Muscle of leg (tissue), 11 donors: ENCODE results near the gene TMEM175. TPM values are rescaled to one million over a fixed set of nuclear protein-coding genes. Genes with fewer than 3 reads are reported as not detected.
"Not testable (repeated sequence)": the region's sequence is repeated elsewhere in the genome, so short reads cannot be mapped to it uniquely, and the experiment has no call there.

ENCODE experiments used
- DNase-seq: peaks from one replicate; pipeline ENCODE4 v3.0.0; 2013
- H3K27ac ChIP-seq: one replicate; pipeline ENCODE4 v1.5.1; 2013; ENCODE audit warnings: mild to moderate bottlenecking, low read length, control low read depth
- H3K27me3 ChIP-seq: one replicate; pipeline ENCODE4 v1.6.1; 2013; ENCODE audit warnings: low read length; ENCODE audit not compliant: control insufficient read depth, insufficient read depth
- H3K36me3 ChIP-seq: one replicate; pipeline ENCODE4 v1.6.1; 2013; ENCODE audit warnings: low read length; ENCODE audit not compliant: control insufficient read depth, insufficient read depth
- H3K4me1 ChIP-seq: one replicate; pipeline ENCODE4 v1.6.1; 2013; ENCODE audit warnings: low read length; ENCODE audit not compliant: control insufficient read depth, insufficient read depth
- H3K4me3 ChIP-seq: one replicate; pipeline ENCODE4 v1.5.1; 2013; ENCODE audit warnings: low read length, control low read depth
- H3K9me3 ChIP-seq: replicated peaks from 2 replicates; pipeline ENCODE4 v1.6.1; 2013; ENCODE audit warnings: low read depth, low read length; ENCODE audit not compliant: control insufficient read depth
- WGBS: methylation state at CpG from one replicate; pipeline ENCODE4 v1.1.5; 2013; ENCODE audit warnings: missing lambda C conversion rate; ENCODE audit not compliant: insufficient coverage; 5-methylcytosine and 5-hydroxymethylcytosine counted together
- polyA plus RNA-seq, 8 donors: library from polyadenylated mRNA; unstranded; fragments of 120-200 nt; gene quantifications; one replicate each; pipeline versions ENCODE4 v1.2.1 to v1.2.3, GENCODE V29; 2013; ENCODE audit warnings: inconsistent platforms in 1 of 8, low replicate concordance in 1 of 8; ENCODE audit not compliant: insufficient read length in 8 of 8, insufficient read depth in 1 of 8
- total RNA-seq: library from RNA; stranded (reverse); fragments of 120-200 nt; gene quantifications from one replicate; pipeline ENCODE4 v1.2.4, GENCODE V29; 2013

Gene TMEM175
- total and polyA plus RNA-seq, 9 donors = 9.8 to 22.2 (median 18.8) TPM

- H3K27me3 ChIP-seq = peaks cover 19% of the 10 kb centered on the region
- no peak overlapping the region for H3K4me3 ChIP-seq
- no peak for DNase-seq
- peaks cover 10% of the 10 kb centered on the region for H3K36me3 ChIP-seq
- no peak overlapping the region for H3K27ac ChIP-seq
- peaks cover 14% of the 10 kb centered on the region for H3K4me1 ChIP-seq
- no peaks in the 10 kb centered on the region for H3K9me3 ChIP-seq
- 39% methylated on average over 21 of the region's 25 CpGs for WGBS
Measured at GRCh38 chr4:992297-993110, 60.2 kb downstream of the TMEM175 start.

- Histone ChIP-seq H3K27me3 (peaks cover 27% of the 10 kb centered on the region), H3K4me3 (no peak within 1 kb of the TSS), H3K36me3 (peaks cover 10% of the 10 kb centered on the region), H3K9me3 (no peaks in the 10 kb centered on the region), H3K4me1 (peaks cover 18% of the 10 kb centered on the region), H3K27ac (no peak within 1 kb of the TSS)
- WGBS = 72% methylated on average over 26 of the region's 37 CpGs
- no peak for DNase-seq
Measured at GRCh38 chr4:993111-994029, 61.1 kb downstream of the TMEM175 start, which contains the start of gene SLC26A1. Gene SLC26A1 (minus strand): TSS chr4:993404. CDS start chr4:991703, 1,701 bp downstream.

GRCh38 chr4:995311-996026 lies 63.2 kb downstream of the TMEM175 start:
- H3K4me1 ChIP-seq = peaks cover 18% of the 10 kb centered on the region
- H3K9me3 ChIP-seq = no peaks in the 10 kb centered on the region
- no peak for DNase-seq
- WGBS = 79% methylated on average over 13 of the region's 23 CpGs
- H3K27ac ChIP-seq = no peak overlapping the region
- H3K27me3 ChIP-seq = peaks cover 45% of the 10 kb centered on the region
- peaks cover 5% of the 10 kb centered on the region for H3K36me3 ChIP-seq
- no peak overlapping the region for H3K4me3 ChIP-seq

GRCh38 chr4:996030-996996 lies 64.1 kb downstream of the TMEM175 start:
- Histone ChIP-seq H3K27me3 (peaks cover 54% of the 10 kb centered on the region), H3K4me3 (no peak overlapping the region), H3K36me3 (peaks cover 1% of the 10 kb centered on the region), H3K4me1 (peaks cover 18% of the 10 kb centered on the region), H3K9me3 (no peaks in the 10 kb centered on the region), H3K27ac (no peak overlapping the region)
- no peak for DNase-seq
- WGBS = 52% methylated on average over 6 of the region's 15 CpGs

GRCh38 chr4:996997-997374 lies 64.7 kb downstream of the TMEM175 start:
- peaks cover 60% of the 10 kb centered on the region for H3K27me3 ChIP-seq
- DNase-seq = no peak
- H3K4me1 ChIP-seq = peaks cover 18% of the 10 kb centered on the region
- no peak overlapping the region for H3K4me3 ChIP-seq
- WGBS = 0% methylated on average over 11 of the region's 25 CpGs
- no peak overlapping the region for H3K27ac ChIP-seq
- no peaks in the 10 kb centered on the region for H3K9me3 ChIP-seq
- no peaks in the 10 kb centered on the region for H3K36me3 ChIP-seq

GRCh38 chr4:997375-998071 lies 65.3 kb downstream of the TMEM175 start:
- Histone ChIP-seq H3K4me1 (peaks cover 15% of the 10 kb centered on the region), H3K27me3 (peaks cover 66% of the 10 kb centered on the region), H3K9me3 (no peaks in the 10 kb centered on the region), H3K27ac (no peak overlapping the region), H3K4me3 (peak overlapping the region; percentile 15), H3K36me3 (no peaks in the 10 kb centered on the region)
- 2% methylated on average over 65 of the region's 68 CpGs for WGBS
- DNase-seq = no peak

- H3K4me3 ChIP-seq = no peak overlapping the region
- H3K27ac ChIP-seq = no peak overlapping the region
- no peaks in the 10 kb centered on the region for H3K9me3 ChIP-seq
- H3K36me3 ChIP-seq = no peaks in the 10 kb centered on the region
- no peak for DNase-seq
- peaks cover 69% of the 10 kb centered on the region for H3K27me3 ChIP-seq
- H3K4me1 ChIP-seq = peaks cover 14% of the 10 kb centered on the region
- 45% methylated on average over 11 of the region's 12 CpGs for WGBS
Measured at GRCh38 chr4:998096-998691, 65.9 kb downstream of the TMEM175 start.

GRCh38 chr4:999240-999863 lies 67.1 kb downstream of the TMEM175 start:
- peaks cover 80% of the 10 kb centered on the region for H3K27me3 ChIP-seq
- DNase-seq, H3K36me3 ChIP-seq, H3K4me3 ChIP-seq, H3K27ac ChIP-seq, H3K9me3 ChIP-seq: not testable (repeated sequence)
- WGBS = 37% methylated on average over 11 of the region's 21 CpGs
- peaks cover 20% of the 10 kb centered on the region for H3K4me1 ChIP-seq
